ENCODE measurements around the gene GRM6.

GRM6 gene

DNA sequence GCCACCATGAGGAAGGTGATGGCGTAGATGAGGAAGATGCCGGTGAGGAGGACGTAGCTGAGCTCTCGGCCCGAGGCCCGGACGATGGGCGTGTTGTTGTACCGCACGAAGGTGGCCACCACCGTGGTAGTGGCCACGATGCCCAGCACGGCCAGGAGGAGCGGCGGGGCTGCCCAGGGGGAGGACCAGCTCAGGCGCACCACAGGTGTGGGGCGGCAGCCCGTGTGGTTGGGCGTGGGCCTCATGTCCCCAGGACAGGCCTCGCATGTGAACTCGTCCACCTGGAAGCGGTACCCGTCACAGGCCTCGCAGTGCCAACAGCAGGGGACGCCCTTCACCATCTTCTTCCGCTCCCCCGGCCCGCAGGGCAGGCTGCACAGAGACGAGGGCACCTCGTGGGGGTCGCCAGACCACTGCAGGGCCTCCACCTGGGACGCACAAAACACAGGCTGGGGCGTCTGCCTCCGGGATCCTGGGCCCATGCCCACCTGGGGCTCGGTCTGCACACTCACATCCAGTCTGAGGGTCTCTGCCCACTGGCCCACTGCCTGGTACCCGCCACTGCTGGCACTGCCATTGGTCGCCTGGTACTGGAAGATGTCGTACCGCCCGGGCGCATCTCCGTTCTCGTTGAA lies 8.7 kb downstream of the GRM6 start:
- H3K4me3 ChIP-seq (ENCODE audit: low read depth, low read length), result no peak overlapping the region
- TF ChIP-seq CTCF (IDR thresholded peaks at IDR 0.05; ENCODE audit: insufficient read depth, low read length, missing control alignments), result no peak
- ChIA-PET CTCF (no interaction called here), POLR2A (no interaction called here)
- no peak for DNase-seq (ENCODE audit: low read depth, low spot score)

- no peak for DNase-seq (ENCODE audit: low read depth, low spot score)
- no peak overlapping the region for H3K4me3 ChIP-seq (ENCODE audit: low read depth, low read length)
- TF ChIP-seq CTCF (IDR thresholded peaks at IDR 0.05; ENCODE audit: insufficient read depth, low read length, missing control alignments), result no peak
- ChIA-PET CTCF (no interaction called here), POLR2A (no interaction called here)
These were observed 10.7 kb downstream of the GRM6 start for GRCh38 chr5:178984145-178985072.

DNA sequence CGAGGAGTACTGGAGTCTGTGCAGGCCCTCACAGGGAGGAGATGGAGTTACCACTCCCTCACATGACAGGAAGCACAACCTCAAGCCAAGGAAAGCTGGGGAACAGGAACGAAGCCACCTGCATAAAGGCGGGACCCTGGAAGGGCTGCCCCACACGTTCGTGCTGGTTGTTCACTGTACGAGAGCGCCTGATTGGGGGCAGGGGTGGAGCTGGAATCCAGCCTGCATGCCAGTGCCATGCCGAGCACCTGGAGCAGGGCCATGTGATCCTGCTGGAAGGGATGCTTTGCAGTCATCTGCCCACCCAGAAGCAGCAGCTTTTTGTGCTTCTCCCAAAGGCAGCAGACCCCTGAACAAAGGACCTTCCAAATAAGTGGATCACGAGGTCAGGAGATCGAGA lies 11.4 kb downstream of the GRM6 start:
- no peak for TF ChIP-seq CTCF (IDR thresholded peaks at IDR 0.05; ENCODE audit: insufficient read depth, low read length, missing control alignments)
- no peak overlapping the region for H3K4me3 ChIP-seq (ENCODE audit: low read depth, low read length)
- no peak for DNase-seq (ENCODE audit: low read depth, low spot score)
- ChIA-PET POLR2A (no interaction called here), CTCF (no interaction called here)

- DNase-seq (ENCODE audit: low read depth, low spot score), result no peak
- ChIA-PET POLR2A (no interaction called here), CTCF (no interaction called here)
- no peak for TF ChIP-seq CTCF (IDR thresholded peaks at IDR 0.05; ENCODE audit: insufficient read depth, low read length, missing control alignments)
- H3K4me3 ChIP-seq (ENCODE audit: low read depth, low read length), result no peak overlapping the region
These were observed 12.2 kb downstream of the GRM6 start for GRCh38 chr5:178982941-178983340.

GRCh38 chr5:178981381-178981780 lies 13.7 kb downstream of the GRM6 start:
- ChIA-PET POLR2A (no interaction called here), CTCF (no interaction called here)
- DNase-seq (ENCODE audit: low read depth, low spot score), result no peak

More at GRCh38 chr5:178981381-178981780, 13.7 kb downstream of the GRM6 start:
- TF ChIP-seq CTCF (IDR thresholded peaks at IDR 0.05; ENCODE audit: insufficient read depth, low read length, missing control alignments), result no peak
- no peak overlapping the region for H3K4me3 ChIP-seq (ENCODE audit: low read depth, low read length)

All from AG04449 (cell line).